GM19397 (cell line): ENCODE data around the gene NR3C2.
"Not testable (repeated sequence)": the region's sequence is repeated elsewhere in the genome, so short reads cannot be mapped to it uniquely, and the experiment has no call there.

Experiments used
- ATAC-seq: cut with Tn5 transposase; IDR thresholded peaks from one replicate; pipeline ENCODE4 v1.9.1; 2021; ENCODE audit warnings: mild to moderate bottlenecking, moderate library complexity; ENCODE audit not compliant: unreplicated experiment

Gene NR3C2

DNA sequence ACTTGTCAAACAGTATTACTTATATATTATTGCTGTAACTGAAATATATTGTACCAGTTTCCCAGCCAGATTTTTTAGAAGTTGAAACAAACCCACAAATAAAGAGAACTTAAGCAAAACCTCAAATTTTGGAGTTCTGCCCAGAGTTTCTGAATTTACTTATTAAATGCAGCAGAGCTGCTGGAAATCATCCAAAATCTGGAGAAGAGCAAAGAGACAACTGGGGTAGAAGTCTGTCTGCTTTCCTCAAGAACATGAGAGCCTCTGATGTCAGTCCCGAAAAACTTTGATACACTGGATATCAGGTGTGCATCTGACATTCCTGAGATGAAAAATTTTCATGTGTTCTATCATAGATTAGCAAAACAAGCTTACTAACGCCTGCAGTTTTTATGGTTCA, 325.9 kb downstream of the NR3C2 start:
- ATAC-seq = no peak

DNA sequence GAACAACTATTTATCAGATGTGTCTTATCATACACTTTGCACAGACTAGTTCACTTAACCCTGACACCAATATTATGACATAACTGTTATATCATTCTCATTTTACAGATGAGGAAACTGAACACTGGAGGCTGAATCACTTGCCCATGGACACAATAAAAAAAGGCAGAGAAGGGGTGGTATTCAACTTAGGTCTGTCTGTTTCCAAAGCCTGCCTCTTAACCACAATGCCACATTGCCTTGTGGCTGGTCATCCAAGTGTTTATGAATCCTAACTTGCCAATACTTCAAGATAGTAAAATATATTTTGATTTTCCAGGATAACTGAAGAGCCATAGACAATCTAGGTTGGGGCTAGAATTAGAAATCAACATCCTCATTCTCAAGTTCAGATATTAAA, 327.8 kb downstream of the NR3C2 start:
- no peak for ATAC-seq

DNA sequence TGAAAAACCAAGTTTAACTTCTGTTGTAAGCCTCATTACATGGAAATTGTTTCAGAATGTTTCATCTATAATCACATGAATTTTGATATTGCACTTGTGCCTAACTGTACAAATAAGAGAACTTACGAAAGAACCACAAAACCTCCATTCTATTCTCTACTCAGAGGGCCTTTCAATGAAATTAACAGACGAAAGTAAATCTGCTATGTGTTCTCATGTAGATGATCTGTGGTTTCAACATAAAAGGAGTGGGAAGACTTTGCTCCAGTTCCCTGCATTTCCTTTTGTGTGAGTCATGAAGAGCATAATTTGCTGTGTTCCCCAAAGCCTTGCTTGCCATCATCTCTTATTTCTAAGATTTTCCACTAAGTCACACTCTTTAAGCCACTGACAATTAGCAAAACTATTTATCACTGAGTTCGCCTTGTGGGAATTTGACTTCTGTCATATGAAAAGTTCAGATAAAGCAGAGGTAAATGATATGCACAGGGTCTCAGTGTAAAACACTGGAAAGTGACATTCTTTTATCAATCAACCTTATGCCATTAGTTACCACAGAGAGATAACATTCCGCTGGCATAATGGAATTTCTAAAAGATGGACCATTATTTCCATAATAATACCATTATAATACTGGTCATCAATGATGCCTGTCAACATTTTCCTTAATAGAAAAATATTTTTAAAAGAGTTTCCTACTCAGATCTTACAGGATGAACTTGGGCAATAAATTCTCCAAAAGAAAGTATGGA, 329.8 kb downstream of the NR3C2 start:
- no peak for ATAC-seq

DNA sequence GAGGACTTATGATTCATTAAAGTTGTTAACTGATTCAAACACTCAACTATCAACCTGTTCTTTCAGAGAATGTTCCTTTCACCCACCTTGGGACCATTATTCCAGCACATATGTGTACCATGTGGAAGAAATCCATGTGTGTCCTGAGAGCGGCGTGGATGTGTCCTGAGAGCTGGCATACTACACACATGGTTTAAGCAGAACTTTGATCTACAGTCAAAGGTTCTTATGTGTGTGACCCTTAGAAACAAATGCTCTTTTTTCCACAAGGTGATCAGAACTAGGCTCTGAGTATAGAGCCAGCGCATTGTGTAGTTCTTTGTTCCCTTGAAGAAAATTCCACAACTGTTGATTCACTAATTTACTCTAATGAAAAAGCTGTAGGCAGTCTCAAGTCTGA, 332.0 kb downstream of the NR3C2 start:
- ATAC-seq = no peak

DNA sequence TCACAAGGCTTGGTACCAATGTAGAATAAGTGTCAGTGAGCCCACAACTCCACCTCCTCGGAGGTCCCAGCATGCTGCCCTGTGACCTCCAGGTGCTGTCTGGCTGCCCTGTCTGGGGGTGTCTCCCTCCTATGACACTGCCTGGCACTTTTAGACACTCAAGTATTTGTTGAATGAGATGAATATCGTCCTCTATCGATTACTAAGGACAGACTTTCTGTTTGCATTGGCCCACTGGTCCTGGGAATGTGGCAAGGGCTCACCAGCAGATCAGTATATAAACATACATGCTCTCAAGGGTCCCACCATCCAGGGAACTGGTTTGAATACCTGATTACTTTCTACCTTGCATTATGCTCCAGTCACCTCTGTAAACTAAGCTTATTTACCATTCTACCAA, 333.0 kb downstream of the NR3C2 start:
- no peak for ATAC-seq

DNA sequence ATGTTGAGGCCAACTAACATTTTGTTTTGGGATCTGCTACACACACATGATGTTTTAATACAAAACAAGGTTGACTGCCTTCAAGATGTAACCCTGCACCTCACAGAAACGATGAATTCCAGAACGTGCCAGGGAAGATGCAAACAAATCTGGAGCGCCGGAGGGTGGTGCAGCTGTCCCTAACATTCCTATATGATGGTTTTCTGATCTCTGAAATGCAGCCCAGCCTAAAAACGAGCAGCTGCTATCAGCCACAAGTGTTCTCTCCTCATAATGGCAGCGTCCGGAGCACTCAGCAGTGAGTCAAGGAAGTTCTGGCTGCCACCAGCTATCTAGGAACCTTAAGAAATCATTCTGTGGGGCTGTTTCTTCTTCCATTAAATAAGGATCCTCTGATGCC, 333.4 kb downstream of the NR3C2 start:
- no peak for ATAC-seq

DNA sequence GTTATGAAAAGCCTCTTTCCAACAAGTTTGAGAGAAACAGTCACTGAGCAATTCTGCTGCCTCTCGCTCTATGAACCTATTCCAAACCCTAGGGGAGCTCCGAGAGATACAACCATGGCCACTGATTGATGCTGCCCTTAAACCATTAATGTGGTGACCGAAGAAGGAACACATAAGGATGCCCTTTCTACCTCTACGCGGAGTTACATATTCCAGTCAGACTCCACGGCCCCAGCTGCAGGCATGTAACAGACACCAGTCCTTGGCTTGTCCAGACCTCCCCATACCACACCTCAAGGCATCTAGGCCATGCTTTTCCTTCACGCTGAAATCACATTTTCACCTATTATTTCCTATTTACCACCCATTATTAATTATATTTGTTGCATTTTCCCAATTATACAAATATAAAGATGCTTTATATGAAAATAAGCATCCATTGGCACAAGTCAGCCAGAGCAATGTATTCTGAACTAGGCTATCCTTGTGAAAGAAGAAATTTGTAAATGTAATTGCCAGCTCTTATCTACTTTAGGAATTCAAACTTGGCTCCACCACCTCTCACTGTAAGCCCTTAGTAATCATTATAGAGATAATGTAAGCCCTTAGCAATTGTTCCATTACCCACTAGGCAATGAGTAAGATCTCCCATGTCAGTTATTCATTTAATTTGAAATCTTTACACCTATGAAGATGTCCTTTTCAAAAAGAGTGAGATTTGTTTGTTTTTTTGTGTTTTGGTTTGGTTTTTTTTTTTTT, 338.4 kb downstream of the NR3C2 start:
- no peak for ATAC-seq

- no peak for ATAC-seq
Measured at GRCh38 chr4:148101790-148102189, 340.4 kb downstream of the NR3C2 start.

DNA sequence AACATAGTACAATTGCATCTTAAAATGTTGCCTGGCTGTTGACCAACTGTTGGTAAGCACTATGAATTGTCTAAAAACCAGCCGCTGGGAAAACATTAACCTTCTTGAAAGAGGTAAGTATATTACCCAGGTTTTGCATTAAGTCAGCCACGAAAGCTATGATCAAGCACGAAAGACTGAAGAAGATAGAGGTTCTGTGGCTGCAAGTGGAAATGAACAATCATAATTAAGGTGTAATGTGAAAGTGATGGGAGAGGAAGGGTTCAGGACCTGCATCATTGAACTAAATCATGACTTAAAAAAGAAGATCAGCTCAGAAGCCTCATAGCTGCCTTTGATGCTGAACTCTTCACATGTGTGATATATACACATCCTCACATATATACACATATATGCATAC, 341.0 kb downstream of the NR3C2 start:
- ATAC-seq = no peak

DNA sequence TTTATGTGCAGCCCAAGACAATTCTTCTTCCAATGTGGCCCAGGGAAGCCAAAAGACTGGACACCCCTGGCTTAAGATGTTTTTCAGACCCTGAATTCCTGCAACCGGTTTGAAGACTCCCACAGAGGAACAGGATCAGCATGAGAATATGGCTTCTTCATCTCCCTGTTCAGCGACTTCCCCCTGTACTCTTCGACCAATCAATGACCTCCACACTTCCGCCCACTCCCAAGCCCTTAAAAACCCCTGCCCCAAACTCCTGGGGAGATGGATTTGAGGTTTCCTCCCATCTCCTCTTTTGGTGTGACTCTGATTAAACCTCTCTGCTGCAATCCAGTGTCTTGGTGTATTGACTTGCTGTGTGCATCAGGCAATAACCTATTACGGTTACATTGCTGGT, 344.4 kb downstream of the NR3C2 start:
- ATAC-seq = no peak

GRCh38 chr4:148095346-148095923, 346.8 kb downstream of the NR3C2 start:
- no peak for ATAC-seq

DNA sequence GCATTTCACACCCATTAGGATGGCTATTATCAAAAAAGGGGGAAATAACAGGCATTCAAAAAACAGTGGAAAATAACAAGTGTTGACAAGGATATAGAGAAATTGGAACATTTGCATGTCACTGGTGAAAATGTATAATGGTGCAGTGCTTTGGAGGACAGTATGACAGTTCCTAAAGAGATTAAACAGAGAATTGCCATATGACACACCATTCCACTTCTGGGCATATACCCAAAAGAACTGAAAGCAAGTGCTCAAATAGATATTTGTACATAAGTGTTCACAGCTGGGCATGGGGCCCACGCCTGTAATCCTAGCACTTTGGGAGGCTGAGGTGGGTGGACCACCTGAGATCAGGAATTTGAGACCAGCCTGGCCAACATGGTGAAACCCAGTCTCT, 348.1 kb downstream of the NR3C2 start:
- no peak for ATAC-seq

DNA sequence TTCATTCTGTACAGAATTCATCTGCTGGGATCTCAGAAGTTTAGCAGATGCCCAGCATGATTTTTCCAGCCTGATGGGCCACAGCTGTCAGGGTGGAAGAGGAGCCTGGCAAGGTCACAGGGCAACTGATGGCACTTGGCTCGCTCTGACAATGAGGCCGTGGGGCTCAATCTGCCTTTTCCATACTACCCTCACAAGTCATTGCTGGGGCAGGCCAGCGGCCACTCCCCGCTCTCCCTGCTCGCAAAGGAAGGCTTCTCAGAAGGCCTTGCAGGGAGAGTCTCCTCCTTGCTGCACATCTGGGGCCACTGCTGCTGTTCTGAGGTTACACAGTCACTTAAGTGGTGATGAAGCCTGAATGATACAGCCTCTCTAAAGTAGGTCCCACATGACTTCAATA, 349.1 kb downstream of the NR3C2 start:
- ATAC-seq = no peak

DNA sequence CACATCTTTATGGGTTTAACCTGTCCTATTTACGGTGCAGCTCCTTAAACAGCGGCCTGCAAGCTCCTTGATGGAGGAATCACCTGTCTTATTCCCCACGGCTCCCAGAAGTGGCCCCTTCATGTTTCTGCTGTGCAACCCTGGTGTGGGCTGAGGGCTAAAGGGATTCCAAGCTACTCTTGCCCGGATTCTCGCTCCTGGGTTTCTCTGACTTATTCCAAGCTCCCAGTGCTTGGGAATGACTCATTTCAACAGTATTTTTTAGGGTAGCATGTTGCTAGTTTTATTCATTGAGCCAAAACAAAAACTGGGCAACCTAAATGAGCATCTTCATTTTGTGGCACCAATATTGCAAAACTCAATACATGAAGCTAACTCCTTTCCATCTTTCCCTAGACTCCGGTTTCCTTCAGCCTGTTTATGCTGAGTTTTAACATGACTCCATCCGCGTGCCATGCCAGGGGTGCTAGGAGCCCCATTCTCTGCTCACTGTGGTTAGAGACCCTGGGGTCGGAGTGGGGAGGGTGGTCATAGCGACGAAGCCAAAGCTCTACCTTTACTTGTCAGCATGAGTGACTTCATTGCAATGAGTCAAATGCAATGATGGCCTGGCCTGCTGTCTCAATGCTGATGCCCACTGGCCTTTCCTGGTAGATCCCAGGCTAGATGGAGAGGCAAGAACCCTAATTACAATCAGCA, 349.7 kb downstream of the NR3C2 start:
- no peak for ATAC-seq

GRCh38 chr4:148091896-148092295, 350.3 kb downstream of the NR3C2 start:
- no peak for ATAC-seq

DNA sequence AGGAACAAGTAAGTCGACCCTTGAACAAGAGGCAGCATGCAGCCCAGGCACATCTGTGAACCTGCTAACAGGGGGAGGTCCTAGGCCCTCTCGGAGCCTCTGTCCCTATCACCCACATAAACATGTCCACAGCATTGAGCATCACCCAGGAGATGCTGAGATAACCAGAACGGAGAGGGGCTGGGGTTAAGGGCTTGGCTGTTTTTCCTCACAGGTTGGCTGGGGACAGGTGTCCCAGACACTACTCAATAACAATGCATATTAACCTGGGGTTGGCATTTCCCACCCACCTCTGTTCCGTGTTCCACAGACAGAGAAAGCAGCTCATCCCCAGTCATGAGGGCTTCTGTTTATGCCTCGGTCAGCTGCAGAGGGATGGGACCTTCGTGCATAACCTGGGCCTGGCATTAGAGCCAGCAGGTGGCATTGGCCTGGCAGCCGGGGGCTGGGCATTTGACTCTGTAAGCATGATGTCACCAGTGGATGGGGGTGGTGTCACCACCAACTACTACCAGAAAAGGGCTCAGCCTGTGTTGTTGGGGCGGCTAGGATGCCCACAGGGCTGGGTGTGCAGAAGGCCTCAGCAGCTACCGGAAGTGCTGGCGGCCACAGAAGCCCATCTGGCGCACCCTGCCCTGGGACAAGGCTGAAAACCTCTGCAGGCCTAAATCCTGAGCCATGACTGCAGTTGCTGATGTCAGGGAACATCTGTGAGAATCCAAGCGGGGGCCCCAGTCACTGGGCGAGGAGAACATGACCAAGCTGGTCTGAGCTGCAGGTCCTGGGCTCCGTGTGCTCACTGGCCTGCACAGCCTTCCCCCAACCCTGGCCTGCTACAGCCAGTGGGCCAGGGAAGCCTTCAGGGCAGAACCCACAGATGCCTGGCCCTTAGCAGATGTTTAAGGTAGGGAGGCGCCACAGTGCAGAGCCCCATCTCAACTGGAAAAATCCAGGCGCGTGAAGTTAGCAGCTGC, 351.4 kb downstream of the NR3C2 start:
- no peak for ATAC-seq

DNA sequence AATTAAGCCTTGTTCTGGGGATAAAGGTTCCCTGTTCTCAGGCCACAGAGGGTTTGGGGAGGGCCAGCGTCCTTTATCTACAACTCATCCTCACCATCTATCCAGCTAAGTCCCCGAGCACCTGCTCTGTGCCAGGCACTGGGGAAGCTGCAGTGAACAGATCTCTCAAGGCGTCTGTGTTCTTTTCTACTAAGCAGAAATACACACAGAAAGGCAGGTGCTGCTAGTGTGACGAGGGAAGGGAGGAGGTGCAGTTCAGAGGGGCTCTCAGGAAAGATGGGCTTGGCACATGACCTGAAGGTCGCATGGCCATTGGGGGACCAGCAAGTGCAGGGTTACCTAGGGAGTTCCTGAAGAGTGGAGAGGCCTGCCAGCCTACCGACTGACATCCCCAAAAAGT, 352.2 kb downstream of the NR3C2 start:
- ATAC-seq = no peak

GRCh38 chr4:148089624-148090023, 352.6 kb downstream of the NR3C2 start:
- no peak for ATAC-seq

DNA sequence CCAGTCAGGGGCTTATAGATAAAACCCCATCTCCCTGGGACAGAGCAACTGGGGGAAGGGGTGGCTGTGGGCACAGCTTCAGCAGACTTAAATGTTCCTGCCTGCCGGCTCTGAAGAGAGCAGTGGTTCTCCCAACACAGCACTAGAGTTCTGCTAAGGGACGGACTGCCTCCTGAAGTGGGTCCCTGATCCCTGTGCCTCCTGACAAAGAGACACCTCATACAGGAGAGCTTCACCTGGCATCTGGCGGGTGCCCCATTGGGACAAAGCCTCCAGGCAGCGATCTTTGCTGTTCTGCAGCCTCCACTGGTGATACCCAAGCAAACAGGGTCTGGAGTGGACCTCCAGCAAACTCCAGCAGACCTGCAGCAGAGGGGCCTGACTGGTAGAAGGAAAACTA, 359.1 kb downstream of the NR3C2 start:
- ATAC-seq = not testable (repeated sequence)

GRCh38 chr4:148081745-148082144, 360.5 kb downstream of the NR3C2 start:
- no peak for ATAC-seq
